ENCODE data around the gene DBI. TPM values are rescaled to one million over a fixed set of nuclear protein-coding genes. Genes with fewer than 3 reads are reported as not detected.

Gene DBI
- total and polyA plus RNA-seq, 2 of the 8 experiments (the other 6 are each of a cell fraction or from before 2014, with no cell fraction given) = 180 to 212 TPM

- TF ChIP-seq RBBP5 (IDR thresholded peaks at IDR 0.05; ENCODE audit: borderline replicate concordance, low read depth, low read length) = no peak
- TF ChIP-seq POU5F1 (IDR thresholded peaks at IDR 0.05; ENCODE audit: low read depth, low read length) = no peak
- TF ChIP-seq ATF2 (IDR thresholded peaks at IDR 0.05; ENCODE audit: low read length) = no peak
- no peak for TF ChIP-seq RNF2 (IDR thresholded peaks at IDR 0.05; ENCODE audit: borderline replicate concordance, low read depth, low read length, missing control alignments, poor library complexity, severe bottlenecking)
These were observed 27.2 kb upstream of the DBI start (continued) for GRCh38 chr2:119339562-119339923.
